Panc1 (cell line): ENCODE measurements around the gene NTNG1. TPM values are rescaled to one million over a fixed set of nuclear protein-coding genes. Genes with fewer than 3 reads are reported as not detected.

Source experiments
- ATAC-seq: fragments of 200-7000 bp; cut with Tn5 transposase; 2 replicates; pipeline ENCODE4 v1.9.1; 2020; ENCODE audit warnings: mild to moderate bottlenecking, moderate library complexity
- BruUV-seq: library from RNA; stranded (reverse); fragments of 400-500 nt; replicated peaks from 2 replicates; lab custom pipeline; 2021; lab: Mats Ljungman, UMichigan
- CTCF ChIA-PET: fragments of 300-600 bp; sonication (Branson Sonifier 250); formaldehyde crosslinking; loops from one replicate; lab custom pipeline; 2022; ENCODE audit warnings: antibody characterized with exemption; lab: Charles Lee
- POLR2A ChIA-PET: fragments of 300-600 bp; sonication (Branson Sonifier 250); formaldehyde crosslinking; loops from one replicate; lab custom pipeline; 2022; ENCODE audit warnings: antibody characterized with exemption; lab: Charles Lee
- DNase-seq: peaks from one replicate; pipeline ENCODE4 v3.0.0-alpha.2; 2010; ENCODE audit warnings: low read depth, low spot score
- H3K27ac ChIP-seq: 2 replicates; pipeline ENCODE4 v1.5.1; 2011; ENCODE audit warnings: mild to moderate bottlenecking, low read length, inconsistent platforms
- H3K27me3 ChIP-seq: fragments of 200-500 bp; sonication (Bioruptor generic); 2 replicates; pipeline ENCODE4 v1.6.0; 2014; ENCODE audit warnings: low read length, inconsistent platforms; ENCODE audit not compliant: control insufficient read depth, insufficient read depth
- H3K36me3 ChIP-seq: fragments of 200-500 bp; sonication (Bioruptor generic); 2 replicates; pipeline ENCODE4 v1.5.1; 2014; ENCODE audit warnings: inconsistent platforms, mild to moderate bottlenecking, low read length, moderate library complexity; ENCODE audit not compliant: control insufficient read depth, insufficient read depth
- H3K4me1 ChIP-seq: 2 replicates; pipeline ENCODE4 v1.5.1; 2011; ENCODE audit warnings: inconsistent platforms, mild to moderate bottlenecking, low read length, moderate library complexity; ENCODE audit not compliant: control insufficient read depth, insufficient read depth
- H3K4me3 ChIP-seq, 2 experiments: 2 replicates each; pipeline ENCODE4 v1.5.1; 2011 to 2012; ENCODE audit warnings: low read depth in 2 of 2, low read length in 2 of 2, mild to moderate bottlenecking in 2 of 2, inconsistent platforms in 1 of 2, moderate library complexity in 1 of 2
- H3K9me3 ChIP-seq: fragments of 200-500 bp; sonication (Bioruptor generic); 2 replicates; pipeline ENCODE4 v1.5.1; 2014; ENCODE audit warnings: low read depth, mild to moderate bottlenecking, inconsistent platforms, low read length, moderate library complexity; ENCODE audit not compliant: control insufficient read depth, insufficient read depth
- CTCF ChIP-seq: fragments of 450-650 bp; IDR thresholded peaks from 2 replicates; pipeline ENCODE4 v1.5.1; 2017; ENCODE audit warnings: mild to moderate bottlenecking
- POLR2AphosphoS5 ChIP-seq: IDR thresholded peaks from 2 replicates; pipeline ENCODE4 v1.6.1; 2012; ENCODE audit warnings: mild to moderate bottlenecking, low read depth, low read length, moderate library complexity
- REST ChIP-seq, 2 experiments: IDR thresholded peaks; 2 replicates each; pipeline ENCODE4 v1.6.1; 2011 to 2012; ENCODE audit warnings: low read depth in 2 of 2, control low read depth in 1 of 2, low read length in 1 of 2, mild to moderate bottlenecking in 1 of 2, moderate library complexity in 1 of 2; ENCODE audit not compliant: insufficient read depth in 1 of 2
- SIN3A ChIP-seq: IDR thresholded peaks from 2 replicates; pipeline ENCODE4 v1.6.1; 2012; ENCODE audit warnings: low read depth, mild to moderate bottlenecking, low read length, moderate library complexity, borderline replicate concordance; ENCODE audit not compliant: insufficient read depth
- TCF7L2 ChIP-seq: IDR thresholded peaks from 2 replicates; pipeline ENCODE4 v1.6.1; 2011; ENCODE audit warnings: mild to moderate bottlenecking, low read depth, low read length, inconsistent platforms
- in situ Hi-C: cut with HindIII; loops from 2 replicates; pipeline ENCODE4 v1.10.0; 2016; ENCODE audit warnings: low sequenced_read_pairs, low pct_unique_long_range_greater_than_20kb
- intact Hi-C: fragments of 100-400 bp; cut with micrococcal nuclease; formaldehyde crosslinking; loops from one replicate; pipeline ENCODE4 v1.10.0; 2022; ENCODE audit not compliant: unreplicated experiment
- total RNA-seq: library from RNA; stranded (reverse); gene quantifications from one replicate; pipeline ENCODE4 v1.2.1, GENCODE V29; 2021; ENCODE audit not compliant: unreplicated experiment

Gene NTNG1
- total RNA-seq, 1 experiment from 2014 or later, result 0.13 TPM

GRCh38 chr1:107474877-107475612 is 334.2 kb downstream of the NTNG1 start:
- DNase-seq, result no peak
- H3K36me3 ChIP-seq, result no peaks in the 10 kb centered on the region
- in situ Hi-C loops (no loop called here), intact Hi-C loops (no loop called here)
- ChIA-PET POLR2A (no interaction called here), CTCF (no interaction called here)
- no peaks in the 10 kb centered on the region for H3K27me3 ChIP-seq
- H3K4me3 ChIP-seq, result no peak overlapping the region
- H3K9me3 ChIP-seq, result no peaks in the 10 kb centered on the region
- no TSS peak for BruUV-seq
- no peaks in the 10 kb centered on the region for H3K4me1 ChIP-seq
- no peak for TF ChIP-seq CTCF
- TF ChIP-seq SIN3A, result no peak
- TF ChIP-seq TCF7L2, result no peak
- no peak for TF ChIP-seq REST (IDR thresholded peaks at IDR 0.05; ENCODE audit: insufficient read depth in 1 of 2, low read depth in 2 of 2, low read length in 1 of 2)
- TF ChIP-seq POLR2AphosphoS5, result no peak
- ATAC-seq, result no peak
- H3K27ac ChIP-seq, result no peak overlapping the region

- no peaks in the 10 kb centered on the region for H3K4me1 ChIP-seq
- no TSS peak for BruUV-seq
- no peaks in the 10 kb centered on the region for H3K9me3 ChIP-seq
- no peak for TF ChIP-seq TCF7L2
- no peak for TF ChIP-seq CTCF
- TF ChIP-seq SIN3A, result no peak
- TF ChIP-seq REST (IDR thresholded peaks at IDR 0.05; ENCODE audit: insufficient read depth in 1 of 2, low read depth in 2 of 2, low read length in 1 of 2), result no peak
- no peak for TF ChIP-seq POLR2AphosphoS5
- H3K36me3 ChIP-seq, result no peaks in the 10 kb centered on the region
- POLR2A ChIA-PET, result no interaction called here
- H3K27ac ChIP-seq, result no peak overlapping the region
- ATAC-seq (no peak), DNase-seq (no peak)
- H3K4me3 ChIP-seq, result no peak overlapping the region
- in situ Hi-C loops (no loop called here), intact Hi-C loops (no loop called here)
- no peaks in the 10 kb centered on the region for H3K27me3 ChIP-seq
- CTCF ChIA-PET, result no interaction called here
Observed at GRCh38 chr1:107477233-107477632, 336.4 kb downstream of the NTNG1 start.
